HG02763 (cell line): Measurements from ENCODE around the gene PYCR2.
"Not testable (repeated sequence)": the region's sequence is repeated elsewhere in the genome, so short reads cannot be mapped to it uniquely, and the experiment has no call there.

ENCODE experiments used
- ATAC-seq: cut with Tn5 transposase; IDR thresholded peaks from one replicate; pipeline ENCODE4 v1.9.1; 2021; ENCODE audit warnings: mild to moderate bottlenecking, moderate library complexity; ENCODE audit not compliant: unreplicated experiment

PYCR2 gene

DNA sequence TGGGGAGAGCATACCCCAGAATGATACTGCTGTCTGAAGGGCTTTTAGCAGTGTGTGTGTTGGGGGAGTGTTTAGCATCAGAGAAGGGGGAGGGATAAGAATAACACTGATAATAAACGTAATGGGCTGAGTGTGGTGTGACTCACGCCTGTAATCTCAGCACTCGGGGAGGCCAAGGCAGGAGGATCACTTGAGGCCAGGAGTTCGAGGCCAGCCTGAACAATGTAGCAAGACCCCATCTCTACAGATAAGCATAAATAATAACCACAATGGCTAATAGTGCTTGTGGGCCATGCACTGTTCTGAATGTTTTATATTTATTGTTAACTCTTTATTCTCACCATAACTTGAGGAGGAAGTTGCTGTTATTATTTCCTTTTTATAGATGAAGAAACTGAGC lies 19.5 kb upstream of the PYCR2 start:
- no peak for ATAC-seq

GRCh38 chr1:225942574-225942973 lies 18.5 kb upstream of the PYCR2 start:
- ATAC-seq = peak; percentile 81

GRCh38 chr1:225941942-225942222 lies 17.8 kb upstream of the PYCR2 start:
- no peak for ATAC-seq

- ATAC-seq = no peak
Observed at GRCh38 chr1:225941187-225941941, 17.3 kb upstream of the PYCR2 start, which contains the start of gene LEFTY2. TSS of gene LEFTY2 (minus strand) at chr1:225941220. CDS start at chr1:225941140, 80 bp downstream.

- ATAC-seq = no peak
Observed at GRCh38 chr1:225940385-225941151, 16.5 kb upstream of the PYCR2 start.

DNA sequence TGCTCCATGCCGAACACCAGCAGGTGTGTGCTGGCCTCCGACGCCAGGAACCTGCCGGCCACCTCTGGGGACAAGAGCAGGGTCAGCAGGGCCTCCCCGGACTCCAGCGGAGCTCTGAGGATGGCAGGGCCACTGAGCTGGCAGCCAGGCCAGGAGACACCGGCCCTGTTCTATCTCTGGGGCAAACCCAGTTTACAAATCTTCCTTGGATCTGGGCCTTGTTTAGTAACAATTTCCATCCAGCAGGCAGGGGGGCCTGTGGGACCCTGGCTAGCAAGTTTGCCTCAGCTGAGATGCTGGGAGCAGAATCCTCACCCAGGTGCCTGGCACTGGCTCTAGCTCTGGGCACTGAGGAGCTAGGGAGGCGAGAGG lies 15.9 kb upstream of the PYCR2 start:
- not testable (repeated sequence) for ATAC-seq

- not testable (repeated sequence) for ATAC-seq
Observed at GRCh38 chr1:225939097-225939938, 15.3 kb upstream of the PYCR2 start.

DNA sequence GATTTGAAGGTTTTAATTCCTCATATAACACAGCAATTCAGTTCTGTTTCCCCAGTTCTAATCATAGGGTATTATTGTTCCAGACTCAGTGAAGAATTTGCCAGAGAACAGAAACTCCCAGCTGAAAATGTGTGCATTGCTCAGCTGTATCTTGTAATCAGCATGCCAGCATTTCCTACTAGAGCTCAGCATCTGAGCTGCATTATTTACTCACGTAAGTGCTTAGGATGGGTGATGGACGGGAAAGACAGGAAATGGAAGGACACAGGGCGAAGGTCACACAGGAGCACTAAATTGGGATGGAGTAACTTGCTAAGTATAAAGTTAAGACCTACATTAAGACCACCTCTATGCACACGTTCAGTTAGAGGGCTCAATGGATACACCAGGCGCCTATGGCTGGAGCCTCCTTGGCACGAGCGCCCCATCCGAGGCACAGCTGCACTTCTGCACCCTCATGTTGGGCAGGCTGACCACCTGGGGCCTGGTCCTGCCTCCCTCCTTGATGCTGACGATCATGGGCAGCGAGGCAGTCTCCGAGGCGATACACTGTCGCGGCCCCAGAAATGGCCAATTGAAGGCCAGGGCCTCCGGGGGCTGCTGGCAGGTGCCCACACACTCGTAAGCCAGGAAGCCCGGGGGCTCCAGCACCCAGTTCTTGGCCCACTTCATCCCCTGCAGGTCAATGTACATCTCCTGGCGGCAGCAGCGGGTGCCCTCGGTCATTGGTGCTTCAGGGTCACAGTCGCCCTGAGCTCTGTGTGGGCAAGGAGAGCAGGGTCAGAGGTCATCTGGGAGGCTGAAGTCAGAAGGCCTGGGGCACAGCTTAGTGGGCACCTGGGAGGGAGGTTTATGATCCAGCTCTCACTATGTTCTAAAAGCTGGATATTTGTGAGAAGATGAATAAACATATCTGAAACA lies 13.3 kb upstream of the PYCR2 start:
- ATAC-seq = no peak

DNA sequence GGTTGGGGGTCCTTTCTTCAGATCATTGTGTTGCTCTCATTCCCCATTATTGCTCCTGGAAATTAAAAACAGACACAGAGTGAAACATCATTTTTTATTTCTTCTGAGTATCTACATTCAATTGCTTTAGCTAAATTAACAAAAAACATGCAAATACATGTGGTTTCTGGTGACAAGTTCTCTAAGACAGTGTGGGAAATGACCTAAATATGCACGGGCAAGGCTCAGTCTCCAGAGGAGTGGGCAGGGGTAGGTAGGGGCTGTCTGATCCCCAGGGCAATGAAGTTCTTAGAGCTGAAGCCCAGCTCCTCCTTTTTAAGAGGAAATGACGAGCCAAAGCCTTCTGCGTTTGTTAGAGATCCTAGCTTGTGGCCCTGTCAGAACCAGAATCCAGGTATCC lies 12.5 kb upstream of the PYCR2 start:
- ATAC-seq = no peak

DNA sequence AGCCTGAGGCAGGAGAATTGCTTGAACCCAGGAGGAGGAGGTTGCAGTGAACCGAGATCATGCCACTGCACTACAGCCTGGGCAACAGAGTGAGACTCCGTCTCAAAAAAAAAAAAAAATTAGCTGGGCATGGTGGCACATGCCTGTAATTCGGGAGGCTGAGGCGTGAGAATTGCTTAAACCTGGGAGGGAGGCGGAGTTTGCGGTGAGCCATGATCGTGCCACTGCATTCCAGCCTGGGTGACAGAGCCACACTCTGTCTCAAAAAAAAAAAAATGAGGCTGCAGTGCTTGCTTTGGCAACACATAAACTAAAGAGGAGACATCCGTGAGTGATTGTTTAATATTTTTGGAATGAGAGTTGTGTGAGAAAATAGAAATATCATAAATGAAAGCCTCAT lies 12.0 kb upstream of the PYCR2 start:
- not testable (repeated sequence) for ATAC-seq

DNA sequence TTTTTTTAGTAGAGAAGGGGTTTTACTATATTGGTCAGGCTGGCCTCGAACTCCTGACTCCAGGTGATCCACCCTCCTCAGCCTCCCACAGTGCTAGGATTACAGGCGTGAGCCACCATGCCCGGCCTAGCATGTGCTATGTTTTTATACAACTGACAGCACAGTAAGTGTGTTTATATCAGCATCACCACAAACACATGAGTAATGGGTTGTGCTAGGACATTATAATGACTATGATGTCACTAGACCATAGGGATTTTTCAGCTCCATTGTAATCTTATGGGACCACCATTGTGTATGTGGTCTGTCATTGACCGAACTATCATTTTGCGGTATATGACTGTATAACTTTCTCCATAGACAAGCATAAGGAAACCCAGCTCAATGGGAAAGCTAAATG lies 10.7 kb upstream of the PYCR2 start:
- ATAC-seq = no peak

DNA sequence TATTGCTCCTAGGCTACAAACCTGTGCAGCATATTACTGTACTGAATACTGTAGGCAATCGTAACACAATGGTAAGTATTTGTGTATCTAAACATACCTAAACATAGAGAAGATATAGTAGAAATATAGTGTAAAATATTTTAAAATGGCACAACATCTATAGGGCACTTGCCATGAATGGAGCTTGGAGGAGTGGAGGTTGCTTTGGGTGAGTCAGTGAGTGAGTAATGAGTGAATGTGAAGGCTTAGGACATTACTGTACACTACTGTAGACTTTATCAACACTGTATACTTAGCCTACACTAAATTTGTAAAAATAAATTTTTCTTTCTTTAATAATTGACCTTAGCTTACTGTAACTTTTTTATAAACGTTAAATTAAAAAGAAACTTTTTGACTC lies 9.0 kb upstream of the PYCR2 start:
- no peak for ATAC-seq

GRCh38 chr1:225931270-225932136 lies 7.5 kb upstream of the PYCR2 start:
- no peak for ATAC-seq

DNA sequence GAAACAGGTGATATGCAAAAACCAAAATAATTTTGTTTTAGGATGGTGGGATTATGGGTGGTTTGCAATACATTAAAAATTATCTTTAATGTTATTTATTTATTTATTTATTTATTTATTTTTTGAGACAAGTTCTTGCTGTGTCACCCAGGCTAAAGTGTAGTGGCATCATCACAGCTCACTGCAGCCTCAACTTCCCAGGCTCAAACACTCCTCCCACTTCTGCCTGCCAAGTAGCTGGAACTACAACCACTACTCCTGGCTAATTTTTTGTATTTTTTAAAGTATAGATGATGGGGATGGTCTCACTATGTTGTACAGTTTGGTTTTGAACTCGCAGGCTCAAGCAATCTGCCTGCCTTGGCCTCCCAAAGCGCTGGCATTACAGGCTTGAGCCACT lies 6.5 kb upstream of the PYCR2 start:
- no peak for ATAC-seq

- not testable (repeated sequence) for ATAC-seq
Observed at GRCh38 chr1:225929462-225929861, 5.4 kb upstream of the PYCR2 start.

- ATAC-seq = no peak
Observed at GRCh38 chr1:225928186-225929175, 4.4 kb upstream of the PYCR2 start.

DNA sequence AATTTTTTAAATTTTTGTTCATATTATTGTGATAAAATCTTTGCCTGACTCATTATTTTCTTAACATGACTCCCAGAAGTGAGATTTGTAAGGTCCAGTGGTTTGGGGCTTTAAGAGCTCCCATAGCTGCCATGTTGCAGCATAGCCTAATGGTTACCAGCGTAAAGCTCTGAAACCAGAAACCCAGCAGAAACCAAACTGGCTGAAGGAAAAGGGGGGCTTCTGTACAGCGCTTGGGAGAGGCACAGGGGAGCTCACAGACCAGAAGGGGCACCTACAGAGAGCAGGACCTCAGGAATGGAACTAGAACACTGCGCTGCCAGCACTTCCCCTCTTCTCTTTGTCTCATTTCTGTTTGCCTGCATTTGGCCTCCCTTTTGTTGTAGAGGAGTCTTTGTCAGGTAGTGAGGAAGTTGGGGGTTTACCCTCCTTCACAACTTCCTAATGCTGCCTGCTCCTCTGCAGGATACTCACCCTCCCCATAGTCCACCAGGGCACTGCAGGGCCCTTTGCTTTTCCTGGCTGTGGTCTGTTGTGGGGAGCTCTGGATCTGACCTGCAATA lies 2.6 kb upstream of the PYCR2 start:
- no peak for ATAC-seq

DNA sequence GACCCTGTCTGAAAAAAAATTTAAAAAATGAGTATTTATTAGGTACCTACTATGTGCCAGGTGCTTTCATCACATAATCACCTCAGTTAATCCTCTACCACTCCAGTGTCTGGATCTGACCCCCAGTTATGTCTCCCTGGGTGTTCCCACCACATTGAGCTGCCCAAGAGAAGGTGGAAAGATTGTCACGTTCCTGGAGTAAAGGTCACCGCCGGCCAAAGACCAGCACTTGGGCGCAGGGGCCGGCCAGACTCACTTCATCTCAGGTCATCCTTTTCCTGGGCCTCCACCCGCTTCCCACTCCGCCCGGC lies 714 bp downstream of the PYCR2 start:
- ATAC-seq = no peak
